GM15510 (cell line): ENCODE data around the gene PLEKHA5.

Experiments used
- POLR2A ChIP-seq: IDR thresholded peaks from 3 replicates; pipeline ENCODE4 v1.6.1; 2011; ENCODE audit warnings: borderline replicate concordance; ENCODE audit not compliant: insufficient read length; ENCODE audit errors: extremely low read depth

PLEKHA5 gene

GRCh38 chr12:19200261-19200660 is 70.7 kb downstream of the PLEKHA5 start:
- no peak for TF ChIP-seq POLR2A

- no peak for TF ChIP-seq POLR2A
These were observed 72.1 kb downstream of the PLEKHA5 start for GRCh38 chr12:19201661-19202060.

- no peak for TF ChIP-seq POLR2A
These were observed 73.5 kb downstream of the PLEKHA5 start for GRCh38 chr12:19203013-19203412.

- TF ChIP-seq POLR2A = no peak
These were observed 74.3 kb downstream of the PLEKHA5 start for GRCh38 chr12:19203539-19204506.

- no peak for TF ChIP-seq POLR2A
These were observed 75.6 kb downstream of the PLEKHA5 start for GRCh38 chr12:19205120-19205519.

- no peak for TF ChIP-seq POLR2A
These were observed 77.1 kb downstream of the PLEKHA5 start for GRCh38 chr12:19206493-19207077.

- no peak for TF ChIP-seq POLR2A
These were observed 78.9 kb downstream of the PLEKHA5 start for GRCh38 chr12:19208456-19208855.

GRCh38 chr12:19209661-19210060 is 80.1 kb downstream of the PLEKHA5 start:
- TF ChIP-seq POLR2A = no peak

- no peak for TF ChIP-seq POLR2A
These were observed 82.3 kb downstream of the PLEKHA5 start for GRCh38 chr12:19211802-19212201.

GRCh38 chr12:19212245-19212644 is 82.7 kb downstream of the PLEKHA5 start:
- no peak for TF ChIP-seq POLR2A

- no peak for TF ChIP-seq POLR2A
These were observed 84.5 kb downstream of the PLEKHA5 start for GRCh38 chr12:19214020-19214419.

GRCh38 chr12:19215115-19215514 is 85.6 kb downstream of the PLEKHA5 start:
- TF ChIP-seq POLR2A = no peak

GRCh38 chr12:19217446-19217845 is 87.9 kb downstream of the PLEKHA5 start:
- TF ChIP-seq POLR2A = no peak

GRCh38 chr12:19220205-19220604 is 90.7 kb downstream of the PLEKHA5 start:
- TF ChIP-seq POLR2A = no peak

GRCh38 chr12:19220852-19221466 is 91.4 kb downstream of the PLEKHA5 start:
- TF ChIP-seq POLR2A = no peak
